Measurements from ENCODE around the gene TAF3. TPM values are rescaled to one million over a fixed set of nuclear protein-coding genes. Genes with fewer than 3 reads are reported as not detected.

TAF3 gene
- total and polyA plus RNA-seq, 2 donors (not counting 1 experiment from before 2014, with no cell fraction given), result 7.0 to 20.1 TPM

- H3K4me3 Mint-ChIP-seq, result no peak overlapping the region
- peaks cover 2% of the 10 kb centered on the region for H3K4me1 Mint-ChIP-seq
- Histone ChIP-seq H3K36me3 (replicated peaks in 1 of 2; ENCODE audit: control extremely low read depth in 1 of 2, control insufficient read depth in 1 of 2, extremely low read depth in 1 of 2, insufficient read depth in 2 of 2, low read length in 1 of 2) (peaks cover 0 to 16% of the 10 kb centered on the region in 2 experiments), H3K9me3 (ENCODE audit: control extremely low read depth in 1 of 3, control insufficient read depth in 2 of 3, insufficient read depth in 1 of 3, low read length in 2 of 3) (no peaks in the 10 kb centered on the region), H3K27ac (ENCODE audit: low read length in 2 of 2) (no peak overlapping the region), H3K9ac (ENCODE audit: low read length) (no peak overlapping the region), H3K79me2 (ENCODE audit: control insufficient read depth, insufficient read depth, low read length) (peaks cover 76% of the 10 kb centered on the region), H4K20me1 (ENCODE audit: control insufficient read depth, insufficient read depth, low read length, poor library complexity, severe bottlenecking) (peaks cover 31% of the 10 kb centered on the region), H3K4me1 (ENCODE audit: control insufficient read depth in 2 of 2, insufficient read depth in 2 of 2, low read length in 2 of 2) (no peaks in the 10 kb centered on the region), H2AFZ (ENCODE audit: insufficient read depth, low read depth, low read length, poor library complexity, severe bottlenecking) (no peak overlapping the region), H3K27me3 (replicated peaks in 1 of 4; ENCODE audit: control extremely low read depth in 1 of 4, control insufficient read depth in 3 of 4, insufficient read depth in 4 of 4, low read length in 3 of 4) (no peaks in the 10 kb centered on the region), H3K4me2 (replicated peaks; ENCODE audit: low read depth, low read length, poor library complexity, severe bottlenecking) (no peak overlapping the region), H3K4me3 (ENCODE audit: control extremely low read depth in 1 of 5, extremely low read depth in 1 of 5, insufficient read depth in 1 of 5, low read depth in 2 of 5, low read length in 4 of 5) (no peak overlapping the region)
- no peak overlapping the region for H3K27ac Mint-ChIP-seq
- intact Hi-C loops (cut with micrococcal nuclease), result no loop called here
- 100% methylated on average over 1 of the region's 2 CpGs for WGBS (ENCODE audit: insufficient coverage)
- DNase-seq (no peak), ATAC-seq (ENCODE audit: low read depth) (no peak)
- CTCF ChIA-PET, result no interaction called here
- TF ChIP-seq CTCF (IDR thresholded peaks at IDR 0.05) (no peak), EZH2 (IDR thresholded peaks at IDR 0.05; ENCODE audit: borderline replicate concordance, insufficient read depth, low read depth, low read length, poor library complexity, severe bottlenecking) (no peak)
- POLR2A ChIA-PET, result no interaction called here
- H3K9me3 Mint-ChIP-seq (ENCODE audit: insufficient read depth), result no peaks in the 10 kb centered on the region
- no peaks in the 10 kb centered on the region for H3K27me3 Mint-ChIP-seq
Measured at GRCh38 chr10:7836571-7836970, 18.3 kb downstream of the TAF3 start.

GRCh38 chr10:7846591-7846990, 28.3 kb downstream of the TAF3 start:
- H3K36me3 ChIP-seq (replicated peaks in 1 of 2; ENCODE audit: control extremely low read depth in 1 of 2, control insufficient read depth in 1 of 2, extremely low read depth in 1 of 2, insufficient read depth in 2 of 2, low read length in 1 of 2), result peaks cover 0 to 3% of the 10 kb centered on the region in 2 experiments
- H3K4me1 ChIP-seq (ENCODE audit: control insufficient read depth in 2 of 2, insufficient read depth in 2 of 2, low read length in 2 of 2), result no peaks in the 10 kb centered on the region
- no peaks in the 10 kb centered on the region for H3K9me3 Mint-ChIP-seq (ENCODE audit: insufficient read depth)
- ATAC-seq (ENCODE audit: low read depth) (no peak), DNase-seq (no peak)
- no peak overlapping the region for H3K4me3 Mint-ChIP-seq
- ChIA-PET POLR2A (no interaction called here), CTCF (no interaction called here)
- H3K4me3 ChIP-seq (ENCODE audit: control extremely low read depth in 1 of 5, extremely low read depth in 1 of 5, insufficient read depth in 1 of 5, low read depth in 2 of 5, low read length in 4 of 5), result no peak overlapping the region
- H4K20me1 ChIP-seq (ENCODE audit: control insufficient read depth, insufficient read depth, low read length, poor library complexity, severe bottlenecking), result peaks cover 53% of the 10 kb centered on the region
- H3K4me2 ChIP-seq (replicated peaks; ENCODE audit: low read depth, low read length, poor library complexity, severe bottlenecking), result no peak overlapping the region
- H3K4me1 Mint-ChIP-seq, result peaks cover 6% of the 10 kb centered on the region
- peaks cover 78% of the 10 kb centered on the region for H3K79me2 ChIP-seq (ENCODE audit: control insufficient read depth, insufficient read depth, low read length)
- no peak overlapping the region for H3K27ac ChIP-seq (ENCODE audit: low read length in 2 of 2)
- no peaks in the 10 kb centered on the region for H3K27me3 ChIP-seq (replicated peaks in 1 of 4; ENCODE audit: control extremely low read depth in 1 of 4, control insufficient read depth in 3 of 4, insufficient read depth in 4 of 4, low read length in 3 of 4)
- TF ChIP-seq CTCF (IDR thresholded peaks at IDR 0.05) (no peak), EZH2 (IDR thresholded peaks at IDR 0.05; ENCODE audit: borderline replicate concordance, insufficient read depth, low read depth, low read length, poor library complexity, severe bottlenecking) (no peak)
- no CpG with 5 or more reads among the region's 1 CpG for WGBS (ENCODE audit: insufficient coverage)
- H3K9ac ChIP-seq (ENCODE audit: low read length), result no peak overlapping the region
- no peak overlapping the region for H3K27ac Mint-ChIP-seq
- H3K9me3 ChIP-seq (ENCODE audit: control extremely low read depth in 1 of 3, control insufficient read depth in 2 of 3, insufficient read depth in 1 of 3, low read length in 2 of 3), result no peaks in the 10 kb centered on the region
- H2AFZ ChIP-seq (ENCODE audit: insufficient read depth, low read depth, low read length, poor library complexity, severe bottlenecking), result no peak overlapping the region
- H3K27me3 Mint-ChIP-seq, result no peaks in the 10 kb centered on the region
- intact Hi-C loops (cut with micrococcal nuclease), result no loop called here
